GM19043 (cell line): ENCODE measurements around the gene ULBP2.
"Not testable (repeated sequence)": the region's sequence is repeated elsewhere in the genome, so short reads cannot be mapped to it uniquely, and the experiment has no call there.

ENCODE experiments used
- ATAC-seq: cut with Tn5 transposase; IDR thresholded peaks from one replicate; pipeline ENCODE4 v1.9.1; 2021; ENCODE audit warnings: low read depth; ENCODE audit not compliant: unreplicated experiment

ULBP2 gene

GRCh38 chr6:149946631-149947030, 4.8 kb downstream of the ULBP2 start:
- ATAC-seq = not testable (repeated sequence)

GRCh38 chr6:149947533-149947932, 5.7 kb downstream of the ULBP2 start:
- not testable (repeated sequence) for ATAC-seq

GRCh38 chr6:149948011-149948410, 6.2 kb downstream of the ULBP2 start:
- ATAC-seq = no peak

- no peak for ATAC-seq
Observed at GRCh38 chr6:149948616-149949015, 6.8 kb downstream of the ULBP2 start.

- no peak for ATAC-seq
Observed at GRCh38 chr6:149950423-149950822, 8.6 kb downstream of the ULBP2 start.

- ATAC-seq = no peak
Observed at GRCh38 chr6:149951096-149951495, 9.3 kb downstream of the ULBP2 start.

- no peak for ATAC-seq
Observed at GRCh38 chr6:149951626-149952025, 9.8 kb downstream of the ULBP2 start.

GRCh38 chr6:149953390-149953789, 11.6 kb downstream of the ULBP2 start:
- ATAC-seq = not testable (repeated sequence)

GRCh38 chr6:149953934-149954327, 12.1 kb downstream of the ULBP2 start:
- not testable (repeated sequence) for ATAC-seq

- ATAC-seq = not testable (repeated sequence)
Observed at GRCh38 chr6:149954328-149954983, 12.6 kb downstream of the ULBP2 start.

GRCh38 chr6:149954984-149955653, 13.3 kb downstream of the ULBP2 start:
- ATAC-seq = not testable (repeated sequence)

GRCh38 chr6:149955654-149956317, 14.0 kb downstream of the ULBP2 start:
- ATAC-seq = not testable (repeated sequence)

- not testable (repeated sequence) for ATAC-seq
Observed at GRCh38 chr6:149958124-149958523, 16.3 kb downstream of the ULBP2 start.

- not testable (repeated sequence) for ATAC-seq
Observed at GRCh38 chr6:149959806-149960205, 18.0 kb downstream of the ULBP2 start.

GRCh38 chr6:149960488-149960887, 18.7 kb downstream of the ULBP2 start:
- ATAC-seq = no peak

- no peak for ATAC-seq
Observed at GRCh38 chr6:149961728-149962425, 20.1 kb downstream of the ULBP2 start.

- ATAC-seq = no peak
Observed at GRCh38 chr6:149962461-149963211, 20.8 kb downstream of the ULBP2 start.

GRCh38 chr6:149963212-149963461, 21.3 kb downstream of the ULBP2 start:
- peak; percentile 18 for ATAC-seq

GRCh38 chr6:149963462-149964307, 21.9 kb downstream of the ULBP2 start, which contains the start of gene ULBP1:
TSS of gene ULBP1 (plus strand) at chr6:149963943. CDS start at chr6:149964050, 107 bp downstream.
- peak; percentile 45 for ATAC-seq
